Endodermal cell (in vitro differentiated cells): ENCODE results near the gene SECISBP2. TPM values are rescaled to one million over a fixed set of nuclear protein-coding genes. Genes with fewer than 3 reads are reported as not detected.

Source experiments
- DNase-seq: peaks from one replicate; pipeline ENCODE4 v3.0.0-alpha.2; 2017
- H3K27ac ChIP-seq: 2 replicates; pipeline ENCODE4 v1.5.1; 2013; ENCODE audit warnings: mild to moderate bottlenecking, low read depth, low read length, moderate library complexity
- H3K27me3 ChIP-seq: 2 replicates; pipeline ENCODE4 v1.6.1; 2013; ENCODE audit warnings: mild to moderate bottlenecking, low read length, moderate library complexity; ENCODE audit not compliant: insufficient read depth, control insufficient read depth, poor library complexity, severe bottlenecking
- H3K36me3 ChIP-seq: 2 replicates; pipeline ENCODE4 v1.7.0; 2013; ENCODE audit warnings: mild to moderate bottlenecking, low read length, moderate library complexity; ENCODE audit not compliant: control insufficient read depth, insufficient read depth
- H3K4me1 ChIP-seq: one replicate; pipeline ENCODE4 v1.7.0; 2013; ENCODE audit warnings: low read length; ENCODE audit not compliant: control insufficient read depth, insufficient read depth
- H3K4me3 ChIP-seq: 2 replicates; pipeline ENCODE4 v1.5.1; 2013; ENCODE audit warnings: mild to moderate bottlenecking, low read length, moderate library complexity
- H3K9ac ChIP-seq: 2 replicates; pipeline ENCODE4 v1.6.1; 2013; ENCODE audit warnings: mild to moderate bottlenecking, low read length, moderate library complexity; ENCODE audit not compliant: poor library complexity, severe bottlenecking; ENCODE audit errors: extremely low read depth
- H3K9me3 ChIP-seq: 2 replicates; pipeline ENCODE4 v1.6.1; 2013; ENCODE audit warnings: mild to moderate bottlenecking, low read length, moderate library complexity; ENCODE audit not compliant: control insufficient read depth
- H3K27ac Mint-ChIP-seq: 2 replicates; pipeline ENCODE4 v1.8.0; 2020; ENCODE audit warnings: mixed read lengths
- H3K27me3 Mint-ChIP-seq: 2 replicates; pipeline ENCODE4 v1.8.0; 2021; ENCODE audit warnings: mild to moderate bottlenecking, mixed read lengths; ENCODE audit not compliant: insufficient read depth
- H3K36me3 Mint-ChIP-seq: 2 replicates; pipeline ENCODE4 v1.8.0; 2020; ENCODE audit warnings: low read depth, mixed read lengths
- H3K4me1 Mint-ChIP-seq: 2 replicates; pipeline ENCODE4 v1.8.0; 2020; ENCODE audit warnings: mixed read lengths
- H3K4me3 Mint-ChIP-seq: 2 replicates; pipeline ENCODE4 v1.8.0; 2020; ENCODE audit warnings: mild to moderate bottlenecking, moderate library complexity, mixed read lengths
- H3K9me3 Mint-ChIP-seq: 2 replicates; pipeline ENCODE4 v1.8.0; 2020; ENCODE audit warnings: mild to moderate bottlenecking, mixed read lengths
- CTCF ChIP-seq: fragments of 200-600 bp; sonication (generic); conservative IDR thresholded peaks from 2 replicates; pipeline ENCODE4 v1.5.0; 2021; ENCODE audit warnings: antibody characterized with exemption, mild to moderate bottlenecking
- WGBS, 2 experiments: methylation state at CpG; one replicate each; pipeline versions ENCODE4 v1.1.5 to v1.1.7; 2013; ENCODE audit warnings: missing lambda C conversion rate in 2 of 2, mixed read lengths in 1 of 2; ENCODE audit not compliant: insufficient coverage in 1 of 2, insufficient read length in 1 of 2; 5-methylcytosine and 5-hydroxymethylcytosine counted together
- total RNA-seq, 2 donors: library from RNA; stranded (reverse); fragmentation: NEBNext Ultra II Directional in 1 of 2; extraction: Animal tissue kit (Norgen Biotek cat#: 25700) in 1 of 2; gene quantifications; 2 replicates in 1 of 2; 3 replicates in 1 of 2; pipeline ENCODE4 v1.2.1, GENCODE V29; 2021

SECISBP2 gene
- total RNA-seq, 2 donors from 2014 or later, result 55.7 to 56.0 TPM

DNA sequence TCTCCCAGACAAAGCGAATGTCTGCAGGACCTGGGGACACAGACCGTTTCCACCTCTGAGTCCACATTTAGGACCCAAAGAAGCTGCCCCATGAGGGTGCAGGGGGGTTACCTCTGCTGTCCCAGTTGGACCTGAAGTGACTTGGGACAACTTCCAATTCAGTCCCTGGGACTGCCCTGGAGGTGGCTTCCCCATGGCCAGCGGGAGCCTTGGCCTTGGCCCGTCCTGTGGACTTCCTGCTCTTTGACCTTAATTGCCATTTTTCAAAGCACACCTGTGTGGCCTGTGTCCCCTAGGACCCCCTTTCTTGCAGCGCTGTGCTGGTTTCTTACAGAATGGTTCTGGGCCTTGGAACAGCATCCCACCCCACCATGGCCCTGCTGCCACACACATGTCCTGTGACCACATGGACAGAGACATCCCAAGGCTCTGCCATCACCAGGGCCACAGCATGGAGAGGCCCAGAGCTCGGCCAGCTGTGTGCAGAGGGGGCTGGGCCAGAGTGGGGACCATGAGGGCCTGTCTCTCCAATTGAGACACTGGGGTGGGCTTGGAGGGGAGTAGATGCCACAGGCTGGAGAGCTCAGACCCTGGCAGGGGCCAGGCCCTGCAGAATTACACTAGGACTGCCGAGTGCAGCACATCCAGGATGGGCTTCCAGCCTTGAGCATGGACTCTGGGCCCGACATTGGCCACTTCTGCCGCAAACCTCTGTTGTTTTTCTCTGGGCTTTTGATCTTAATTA, 45.8 kb downstream of the SECISBP2 start:
- Histone ChIP-seq H3K4me1 (peaks cover 12% of the 10 kb centered on the region), H3K27me3 (no peaks in the 10 kb centered on the region), H3K36me3 (peaks cover 21% of the 10 kb centered on the region), H3K4me3 (no peak overlapping the region), H3K9ac (no peak overlapping the region), H3K27ac (no peak overlapping the region), H3K9me3 (no peaks in the 10 kb centered on the region)
- no peak for DNase-seq
- no peak for TF ChIP-seq CTCF
- H3K27me3 Mint-ChIP-seq, result no peaks in the 10 kb centered on the region
- H3K4me1 Mint-ChIP-seq, result peaks cover 24% of the 10 kb centered on the region
- H3K4me3 Mint-ChIP-seq, result no peak overlapping the region
- no peaks in the 10 kb centered on the region for H3K9me3 Mint-ChIP-seq
- H3K27ac Mint-ChIP-seq, result no peak overlapping the region
- 94 to 96% methylated on average over 8 to 9 of the region's 9 CpGs for WGBS, 2 experiments
- peaks cover 25% of the 10 kb centered on the region for H3K36me3 Mint-ChIP-seq

DNA sequence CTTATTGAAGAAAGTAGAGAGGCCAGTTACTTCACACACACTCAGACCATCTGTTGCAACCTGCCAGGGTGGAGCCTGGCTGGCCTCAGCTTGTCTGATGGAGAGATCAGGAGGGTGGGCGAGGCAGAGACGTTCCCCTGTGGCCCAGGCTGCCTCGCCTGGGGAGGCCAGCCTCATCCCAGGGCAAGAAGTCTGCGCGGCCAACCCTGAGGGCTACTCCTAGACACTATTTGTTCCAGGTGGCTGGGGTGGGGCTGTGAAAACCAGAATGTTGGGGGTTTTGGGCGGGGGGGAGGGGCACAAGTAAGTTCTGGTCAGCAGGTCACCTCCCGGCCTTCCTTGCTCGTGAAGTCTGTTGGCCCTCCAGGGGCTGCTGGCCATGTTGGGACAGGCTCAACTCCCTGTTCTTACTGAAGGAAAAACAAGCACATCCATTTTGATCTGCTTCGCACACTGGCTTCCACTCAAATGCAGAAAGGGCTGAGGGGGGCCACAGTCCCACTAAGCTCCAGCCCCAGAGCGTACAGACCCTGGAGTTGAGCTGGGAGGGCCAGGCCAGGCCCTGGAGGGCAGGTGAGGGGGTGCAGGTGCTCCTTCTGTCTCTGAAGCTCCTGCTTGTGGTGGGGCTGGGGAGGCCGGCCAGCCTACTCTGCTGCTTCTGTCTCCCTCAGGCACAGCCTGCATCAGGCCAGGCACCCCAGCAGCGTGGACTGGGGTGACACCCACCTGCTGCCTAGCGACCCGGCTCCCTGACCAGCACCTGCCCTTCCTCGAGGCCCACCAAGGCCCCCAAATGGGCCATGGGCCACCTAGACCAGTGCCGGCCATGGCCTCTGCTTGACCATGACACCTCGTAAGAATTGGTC, 46.6 kb downstream of the SECISBP2 start:
- Histone ChIP-seq H3K4me3 (no peak overlapping the region), H3K27me3 (no peaks in the 10 kb centered on the region), H3K27ac (no peak overlapping the region), H3K9ac (no peak overlapping the region), H3K4me1 (peaks cover 6% of the 10 kb centered on the region), H3K36me3 (peaks cover 18% of the 10 kb centered on the region), H3K9me3 (no peaks in the 10 kb centered on the region)
- Mint-ChIP-seq H3K9me3 (no peaks in the 10 kb centered on the region), H3K4me3 (no peak overlapping the region), H3K27me3 (no peaks in the 10 kb centered on the region), H3K36me3 (peaks cover 21% of the 10 kb centered on the region), H3K27ac (no peak overlapping the region), H3K4me1 (peaks cover 19% of the 10 kb centered on the region)
- DNase-seq, result no peak
- WGBS, 2 experiments, result 94 to 97% methylated on average over 15 to 17 of the region's 17 CpGs
- no peak for TF ChIP-seq CTCF

DNA sequence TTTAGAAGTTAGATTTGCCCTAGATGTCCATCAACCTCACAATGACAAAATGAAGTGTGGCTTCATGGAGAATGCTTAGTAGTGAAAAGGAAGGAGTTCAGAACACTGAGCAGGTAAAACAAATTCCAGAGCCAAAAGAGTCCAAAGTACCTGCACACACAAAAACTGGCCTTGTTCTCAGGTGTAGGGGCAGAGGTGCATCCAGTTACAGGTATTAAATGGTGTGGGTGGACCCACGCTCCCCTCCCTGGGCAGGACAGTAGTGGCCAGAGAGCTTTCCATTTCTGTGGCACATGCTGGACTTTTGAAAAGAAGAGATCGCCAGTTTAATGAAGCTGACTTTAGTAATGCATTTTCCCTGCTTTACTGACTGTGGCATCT, 47.2 kb downstream of the SECISBP2 start:
- no peaks in the 10 kb centered on the region for H3K27me3 ChIP-seq
- WGBS, 2 experiments, result 91 to 100% methylated on average over 2 of the region's 2 CpGs

More for the DNA sequence above, 47.2 kb downstream of the SECISBP2 start:
- H3K36me3 Mint-ChIP-seq, result peaks cover 18% of the 10 kb centered on the region
- Histone ChIP-seq H3K36me3 (peaks cover 18% of the 10 kb centered on the region), H3K9ac (no peak overlapping the region), H3K4me1 (peaks cover 5% of the 10 kb centered on the region), H3K4me3 (no peak overlapping the region), H3K27ac (no peak overlapping the region), H3K9me3 (no peaks in the 10 kb centered on the region)
- no peak for DNase-seq
- H3K27ac Mint-ChIP-seq, result no peak overlapping the region
- H3K27me3 Mint-ChIP-seq, result no peaks in the 10 kb centered on the region
- H3K4me1 Mint-ChIP-seq, result peaks cover 13% of the 10 kb centered on the region
- no peak for TF ChIP-seq CTCF
- H3K9me3 Mint-ChIP-seq, result no peaks in the 10 kb centered on the region
- H3K4me3 Mint-ChIP-seq, result no peak overlapping the region
